Astrocyte (in vitro differentiated cells and primary cell): ENCODE results near the gene DMGDH.

Source experiments
- CTCF ChIP-seq: IDR thresholded peaks from 2 replicates; pipeline ENCODE4 v1.5.1; 2011; ENCODE audit warnings: low read depth, mild to moderate bottlenecking, inconsistent platforms, low read length, moderate library complexity; ENCODE audit not compliant: insufficient read depth
- EZH2 ChIP-seq: IDR thresholded peaks from 2 replicates; pipeline ENCODE4 v1.6.1; 2012; ENCODE audit warnings: mild to moderate bottlenecking, low read length, inconsistent platforms; ENCODE audit not compliant: insufficient read depth

- TF ChIP-seq EZH2 (no peak), CTCF (no peak)
These were observed at the start of gene DMGDH, which contains the start of gene BHMT2 for GRCh38 chr5:79069488-79070349.
